ENCODE data around the gene ZNF423.

The ZNF423 gene

DNA sequence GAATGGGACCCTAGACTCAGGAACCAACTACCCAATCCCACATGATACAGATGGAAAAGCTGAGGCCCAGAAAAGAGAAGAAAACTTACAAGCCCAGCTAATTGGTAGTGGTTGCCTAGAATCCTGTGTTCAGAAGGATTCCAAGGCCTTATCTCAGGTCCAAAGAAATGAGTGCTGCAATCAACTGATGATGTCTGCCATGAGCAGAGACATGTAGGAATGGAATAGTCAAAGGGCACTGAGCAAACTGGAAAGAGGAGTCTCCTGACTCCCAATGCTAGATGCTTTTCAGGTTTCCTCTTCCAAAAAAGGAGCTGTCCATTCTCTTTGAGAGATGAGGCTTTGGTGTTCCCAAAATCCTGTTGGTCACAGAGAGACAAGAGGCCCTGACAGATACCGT, 210.6 kb downstream of the ZNF423 start:
- DNase-seq (ENCODE audit: low read depth), result no peak
- TF ChIP-seq, protein P1, sequence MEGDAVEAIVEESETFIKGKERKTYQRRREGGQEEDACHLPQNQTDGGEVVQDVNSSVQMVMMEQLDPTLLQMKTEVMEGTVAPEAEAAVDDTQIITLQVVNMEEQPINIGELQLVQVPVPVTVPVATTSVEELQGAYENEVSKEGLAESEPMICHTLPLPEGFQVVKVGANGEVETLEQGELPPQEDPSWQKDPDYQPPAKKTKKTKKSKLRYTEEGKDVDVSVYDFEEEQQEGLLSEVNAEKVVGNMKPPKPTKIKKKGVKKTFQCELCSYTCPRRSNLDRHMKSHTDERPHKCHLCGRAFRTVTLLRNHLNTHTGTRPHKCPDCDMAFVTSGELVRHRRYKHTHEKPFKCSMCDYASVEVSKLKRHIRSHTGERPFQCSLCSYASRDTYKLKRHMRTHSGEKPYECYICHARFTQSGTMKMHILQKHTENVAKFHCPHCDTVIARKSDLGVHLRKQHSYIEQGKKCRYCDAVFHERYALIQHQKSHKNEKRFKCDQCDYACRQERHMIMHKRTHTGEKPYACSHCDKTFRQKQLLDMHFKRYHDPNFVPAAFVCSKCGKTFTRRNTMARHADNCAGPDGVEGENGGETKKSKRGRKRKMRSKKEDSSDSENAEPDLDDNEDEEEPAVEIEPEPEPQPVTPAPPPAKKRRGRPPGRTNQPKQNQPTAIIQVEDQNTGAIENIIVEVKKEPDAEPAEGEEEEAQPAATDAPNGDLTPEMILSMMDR (IDR thresholded peaks at IDR 0.05; ENCODE audit: insufficient read depth, low read depth, low read length, missing control alignments), result no peak
- no peak overlapping the region for H3K4me3 ChIP-seq (ENCODE audit: low read length)

DNA sequence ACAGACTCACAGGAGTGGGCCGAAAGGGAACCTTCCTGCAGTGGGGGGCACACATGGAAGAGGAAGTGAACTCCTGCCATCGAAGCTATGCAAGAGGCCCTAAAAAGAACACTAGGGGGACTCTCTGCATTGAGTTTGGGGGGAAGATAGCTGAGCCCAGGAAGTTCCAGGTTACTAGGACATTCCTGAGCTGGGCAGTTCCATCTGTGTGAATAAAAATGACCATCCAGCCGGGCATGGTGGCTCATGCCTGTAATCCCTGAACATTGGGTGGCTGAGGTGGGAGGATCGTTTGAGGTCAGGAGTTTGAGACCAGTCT, 211.8 kb downstream of the ZNF423 start:
- no peak for DNase-seq (ENCODE audit: low read depth)
- H3K4me3 ChIP-seq (ENCODE audit: low read length), result no peak overlapping the region
- TF ChIP-seq, protein P1 (IDR thresholded peaks at IDR 0.05; ENCODE audit: insufficient read depth, low read depth, low read length, missing control alignments), result no peak

DNA sequence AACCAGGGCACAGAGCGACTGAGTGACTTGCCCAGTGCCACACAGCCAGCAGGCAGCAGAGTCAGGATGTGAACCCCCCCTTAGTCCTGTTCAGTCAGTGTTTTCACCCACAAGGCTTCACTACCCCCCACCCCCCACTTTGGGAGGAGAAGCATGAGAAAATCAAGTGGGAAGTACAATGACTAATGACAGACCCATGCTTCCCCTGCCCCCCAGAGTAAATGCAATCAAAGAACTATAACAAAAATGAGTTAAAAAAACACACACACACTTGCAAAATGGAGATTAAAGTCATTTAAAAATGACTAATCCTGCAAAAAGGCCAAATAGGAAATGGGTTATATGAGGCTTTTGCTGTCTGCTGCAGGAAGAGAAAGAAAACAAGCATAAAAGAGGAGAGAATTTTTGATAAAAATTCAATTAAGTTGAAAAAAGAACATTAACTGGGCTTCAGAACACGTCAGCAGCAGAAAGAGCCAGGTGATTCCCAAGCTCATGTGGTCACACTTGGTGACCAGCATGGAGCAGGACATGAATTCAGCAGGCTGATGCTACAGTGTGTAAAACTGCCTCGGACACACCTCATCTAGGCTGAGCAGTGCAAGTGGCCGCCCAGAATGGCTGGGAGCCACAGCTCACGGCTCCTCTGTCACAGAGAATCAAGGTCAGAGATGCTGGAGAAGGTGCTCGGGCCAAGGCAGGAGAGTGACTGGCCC, 212.3 kb downstream of the ZNF423 start:
- TF ChIP-seq, protein P1 (IDR thresholded peaks at IDR 0.05; ENCODE audit: insufficient read depth, low read depth, low read length, missing control alignments), result no peak
- DNase-seq (ENCODE audit: low read depth), result no peak

DNA sequence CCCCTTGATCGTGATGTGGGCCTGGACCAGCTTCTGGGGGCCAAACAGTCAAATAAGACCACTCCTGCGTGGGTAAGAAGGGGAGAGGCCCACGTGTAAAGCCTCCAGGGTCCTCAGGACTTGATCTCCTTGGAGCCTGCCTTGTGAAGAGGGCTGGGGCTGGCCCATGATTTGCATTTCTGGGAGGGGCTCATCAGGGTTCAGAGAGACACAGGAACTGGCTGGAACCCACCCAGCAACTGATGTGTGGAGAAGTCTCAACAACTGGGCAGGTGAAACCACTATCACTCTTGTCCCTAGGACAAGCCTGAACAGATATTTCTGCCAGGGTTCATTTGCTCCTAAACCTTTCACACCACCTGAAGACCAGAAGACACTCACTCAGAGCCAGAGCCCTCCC, 214.7 kb downstream of the ZNF423 start:
- DNase-seq (ENCODE audit: low read depth), result no peak
- H3K4me3 ChIP-seq (ENCODE audit: low read length), result no peak overlapping the region
- TF ChIP-seq, protein P1 (IDR thresholded peaks at IDR 0.05; ENCODE audit: insufficient read depth, low read depth, low read length, missing control alignments), result no peak

More for the DNA sequence above, 212.3 kb downstream of the ZNF423 start:
- H3K4me3 ChIP-seq (ENCODE audit: low read length), result no peak overlapping the region

DNA sequence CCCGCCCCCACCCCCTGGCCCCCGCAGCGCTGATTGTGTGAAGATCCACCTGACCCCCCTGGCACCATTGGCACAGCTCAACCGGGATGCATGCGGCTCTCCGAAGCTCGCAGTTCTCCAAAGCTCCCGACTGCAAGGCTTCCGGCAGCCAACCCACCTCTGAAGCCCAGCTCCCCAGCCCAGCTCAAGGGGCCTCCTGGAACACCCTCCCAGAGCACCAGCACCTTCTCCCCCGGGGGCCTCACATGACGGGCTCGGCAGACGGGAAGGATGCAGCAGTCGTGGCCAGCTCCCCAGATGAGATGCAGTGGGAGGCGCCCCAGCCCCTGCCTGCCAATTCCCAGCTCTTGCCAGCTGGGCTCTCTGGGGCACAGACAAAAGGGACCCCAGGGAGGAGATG, 215.3 kb downstream of the ZNF423 start:
- DNase-seq (ENCODE audit: low read depth), result no peak
- H3K4me3 ChIP-seq (ENCODE audit: low read length), result no peak overlapping the region
- TF ChIP-seq, protein P1 (IDR thresholded peaks at IDR 0.05; ENCODE audit: insufficient read depth, low read depth, low read length, missing control alignments), result no peak

DNA sequence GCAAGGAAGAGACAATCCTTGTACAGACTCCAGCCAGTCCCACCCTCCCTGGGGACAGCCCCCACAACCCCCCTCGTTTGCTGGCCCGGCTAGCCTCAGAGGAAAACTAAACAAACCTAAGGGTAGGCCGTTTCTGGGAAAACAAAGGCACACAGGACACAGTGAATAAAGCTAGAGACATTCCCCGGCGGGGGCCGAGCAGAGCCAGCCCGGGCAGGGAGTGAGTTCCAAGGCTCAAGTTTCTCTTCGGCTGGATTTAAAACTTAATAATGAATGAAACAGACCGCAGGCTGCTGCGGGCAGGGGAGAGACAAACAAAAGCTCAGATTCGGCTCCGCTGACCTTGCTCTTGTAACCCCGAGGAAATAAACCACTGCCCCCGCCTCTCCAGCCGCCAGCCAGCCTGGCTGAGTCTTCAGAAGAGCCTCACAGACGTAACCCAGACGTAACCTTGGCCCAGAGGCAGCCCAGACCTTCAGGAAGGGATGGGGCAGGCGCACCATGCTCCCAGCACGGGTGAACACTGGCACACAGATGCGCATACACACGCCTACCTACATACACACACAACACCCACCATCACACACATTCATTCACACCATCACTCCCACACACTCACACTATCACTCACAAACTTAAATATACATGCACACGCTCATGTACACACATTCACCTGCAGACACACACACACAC, 216.0 kb downstream of the ZNF423 start:
- TF ChIP-seq, protein P1 (IDR thresholded peaks at IDR 0.05; ENCODE audit: insufficient read depth, low read depth, low read length, missing control alignments), result no peak
- no peak for DNase-seq (ENCODE audit: low read depth)
- H3K4me3 ChIP-seq (ENCODE audit: low read length), result no peak overlapping the region
